ENCODE measurements around the gene ABI3BP.

GRCh38 chr3:100754563-100755334 lies 238.5 kb downstream of the ABI3BP start:
- TF ChIP-seq CTCF (IDR thresholded peaks at IDR 0.05; ENCODE audit: low read length): no peak
- no peak for TF ChIP-seq EZH2phosphoT487 (IDR thresholded peaks at IDR 0.05; ENCODE audit: low read length)
- TF ChIP-seq EZH2 (optimal IDR thresholded peaks at IDR 0.05; ENCODE audit: low read depth, low read length): no peak

All from MM.1S (cell line).